Neural crest cell (in vitro differentiated cells): Measurements from ENCODE around the gene PACRG. TPM values are rescaled to one million over a fixed set of nuclear protein-coding genes. Genes with fewer than 3 reads are reported as not detected.

Source experiments
- DNase-seq: peaks from one replicate; pipeline ENCODE4 v3.0.0; 2021; ENCODE audit warnings: low read depth, mixed read lengths, low spot score
- H3K27ac Mint-ChIP-seq: one replicate; pipeline ENCODE4 v1.8.0; 2021; ENCODE audit warnings: mild to moderate bottlenecking, mixed read lengths; ENCODE audit not compliant: unreplicated experiment
- H3K27me3 Mint-ChIP-seq: 2 replicates; pipeline ENCODE4 v1.8.0; 2021; ENCODE audit warnings: low read depth, mild to moderate bottlenecking, mixed read lengths
- H3K36me3 Mint-ChIP-seq: 2 replicates; pipeline ENCODE4 v1.8.0; 2021; ENCODE audit warnings: low read depth, mild to moderate bottlenecking, mixed read lengths
- H3K4me1 Mint-ChIP-seq: 2 replicates; pipeline ENCODE4 v1.8.0; 2021; ENCODE audit warnings: mixed read lengths
- H3K4me3 Mint-ChIP-seq: one replicate; pipeline ENCODE4 v1.8.0; 2021; ENCODE audit warnings: mild to moderate bottlenecking, mixed read lengths
- H3K9me3 Mint-ChIP-seq: 2 replicates; pipeline ENCODE4 v1.8.0; 2021; ENCODE audit warnings: mixed read lengths
- CTCF ChIP-seq: fragments of 200-600 bp; sonication (generic); conservative IDR thresholded peaks from 2 replicates; pipeline ENCODE4 v1.5.0; 2021; ENCODE audit warnings: antibody characterized with exemption, mild to moderate bottlenecking
- total RNA-seq: library from RNA; stranded (reverse); gene quantifications from 2 replicates; pipeline ENCODE4 v1.2.1, GENCODE V29; 2021

The PACRG gene
- total RNA-seq, 1 donor from 2014 or later = 1.8 TPM

DNA sequence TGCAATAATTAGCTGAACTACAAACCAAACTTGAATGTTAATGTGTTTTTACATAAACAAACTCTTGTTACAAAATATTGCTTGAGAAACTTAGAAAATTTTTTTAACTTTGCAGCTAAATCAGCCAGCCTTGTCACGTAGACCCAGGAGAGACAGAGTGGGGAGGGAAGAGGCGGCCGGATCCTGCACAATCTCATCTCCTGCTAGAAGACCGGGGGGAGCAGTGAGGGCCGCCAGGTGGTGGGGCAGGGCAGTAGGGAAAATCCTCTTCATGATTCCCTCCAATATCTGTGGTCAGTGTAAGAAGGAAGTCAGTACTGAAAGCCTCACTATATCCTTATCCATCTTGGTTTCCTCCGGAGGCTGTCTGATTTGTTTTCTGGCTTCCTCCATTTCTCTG lies 193.3 kb downstream of the PACRG start:
- Mint-ChIP-seq H3K9me3 (peaks cover 24% of the 10 kb centered on the region), H3K4me3 (no peak overlapping the region), H3K4me1 (no peaks in the 10 kb centered on the region), H3K36me3 (peaks cover 16% of the 10 kb centered on the region), H3K27me3 (no peaks in the 10 kb centered on the region), H3K27ac (no peak overlapping the region)
- TF ChIP-seq CTCF = no peak
- DNase-seq = no peak

DNA sequence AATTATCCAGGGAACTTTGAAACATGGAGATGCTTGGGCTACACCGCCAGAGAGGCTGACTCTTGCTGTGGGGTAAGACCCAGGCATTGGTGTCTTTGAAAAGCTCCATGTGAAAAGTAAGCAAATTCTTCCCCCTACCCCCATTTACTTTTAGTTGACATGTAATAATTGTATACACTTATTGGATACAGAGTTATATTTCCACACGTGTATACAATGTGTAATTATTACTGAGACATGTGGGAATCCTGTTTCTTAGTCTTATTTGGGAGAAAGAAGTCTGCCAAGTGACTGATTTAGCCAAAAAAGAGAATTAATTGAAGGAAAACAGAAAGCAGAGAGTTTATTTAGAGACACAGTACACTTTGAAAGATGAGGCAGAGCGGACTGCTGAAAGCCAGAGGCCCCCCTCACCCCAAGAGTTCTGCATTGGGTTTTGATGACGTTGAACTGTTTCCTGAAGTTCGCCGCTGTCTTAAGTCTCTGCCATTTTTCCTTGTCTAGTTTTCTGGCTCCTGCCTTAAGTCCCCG lies 193.8 kb downstream of the PACRG start:
- no peak overlapping the region for H3K27ac Mint-ChIP-seq
- no peak for DNase-seq

GRCh38 chr6:162922563-162923166 lies 194.9 kb downstream of the PACRG start:
- Mint-ChIP-seq H3K27ac (no peak overlapping the region), H3K4me3 (no peak overlapping the region), H3K9me3 (peaks cover 20% of the 10 kb centered on the region), H3K36me3 (peaks cover 17% of the 10 kb centered on the region), H3K4me1 (no peaks in the 10 kb centered on the region), H3K27me3 (no peaks in the 10 kb centered on the region)
- no peak for DNase-seq
- no peak for TF ChIP-seq CTCF

More for the DNA sequence above, 193.8 kb downstream of the PACRG start:
- TF ChIP-seq CTCF = no peak
- Mint-ChIP-seq H3K4me1 (no peaks in the 10 kb centered on the region), H3K9me3 (peaks cover 20% of the 10 kb centered on the region), H3K36me3 (peaks cover 13% of the 10 kb centered on the region), H3K4me3 (no peak overlapping the region), H3K27me3 (no peaks in the 10 kb centered on the region)

GRCh38 chr6:162934844-162935243 lies 207.1 kb downstream of the PACRG start:
- peak overlapping the region; percentile 70 for H3K27ac Mint-ChIP-seq
- TF ChIP-seq CTCF = no peak
- H3K9me3 Mint-ChIP-seq = peaks cover 24% of the 10 kb centered on the region
- no peak overlapping the region for H3K4me3 Mint-ChIP-seq
- H3K4me1 Mint-ChIP-seq = no peaks in the 10 kb centered on the region
- no peaks in the 10 kb centered on the region for H3K27me3 Mint-ChIP-seq
- peaks cover 15% of the 10 kb centered on the region for H3K36me3 Mint-ChIP-seq
- DNase-seq = no peak

- H3K4me1 Mint-ChIP-seq = peaks cover 17% of the 10 kb centered on the region
- H3K9me3 Mint-ChIP-seq = peaks cover 11% of the 10 kb centered on the region
- no peak for TF ChIP-seq CTCF
- peak overlapping the region; percentile 10 for H3K27ac Mint-ChIP-seq
- DNase-seq = no peak
- peaks cover 3% of the 10 kb centered on the region for H3K36me3 Mint-ChIP-seq
- H3K4me3 Mint-ChIP-seq = no peak overlapping the region
- no peaks in the 10 kb centered on the region for H3K27me3 Mint-ChIP-seq
Measured at GRCh38 chr6:162940426-162940825, 212.7 kb downstream of the PACRG start.
